ENCODE measurements around the gene FOXP4.

FOXP4 gene

DNA sequence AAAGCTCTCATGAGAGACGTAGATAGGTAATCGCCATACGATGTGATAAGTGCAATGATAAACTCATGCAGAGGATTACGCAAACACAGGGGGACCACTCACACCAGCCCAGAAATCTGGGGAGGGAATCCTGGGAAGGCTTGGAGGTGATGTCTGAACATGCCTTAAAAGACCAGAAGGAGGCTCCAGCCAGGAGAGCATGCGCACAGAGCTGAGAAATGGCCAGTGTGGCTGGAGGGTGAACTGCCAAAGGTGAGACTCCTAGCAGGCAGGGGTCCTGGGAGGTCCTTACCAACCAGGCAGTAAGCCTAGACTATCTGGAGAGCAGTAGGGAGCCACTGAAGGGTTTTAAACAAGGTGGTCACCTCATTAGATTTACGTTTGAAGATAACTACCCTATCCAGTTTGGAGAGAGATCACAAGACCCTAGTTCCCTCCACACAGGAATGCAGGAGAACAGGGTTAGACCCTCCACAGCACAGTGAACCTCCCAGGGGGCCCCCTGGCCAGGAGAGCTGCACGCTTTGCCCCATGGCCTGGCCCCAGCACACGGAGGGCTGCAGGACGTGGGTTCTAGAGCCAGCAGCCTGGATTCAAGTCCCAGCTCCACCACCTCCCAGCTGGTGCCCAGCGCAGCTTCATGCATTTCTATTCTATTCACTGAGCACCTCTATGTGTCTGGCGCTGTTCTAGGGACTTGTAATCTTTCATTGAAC is 105.2 kb downstream of the FOXP4 start:
- H3K27me3 Mint-ChIP-seq = peaks cover 3% of the 10 kb centered on the region
- no peak overlapping the region for H3K4me3 Mint-ChIP-seq
- H3K36me3 Mint-ChIP-seq = no peaks in the 10 kb centered on the region
- no peaks in the 10 kb centered on the region for H3K9me3 Mint-ChIP-seq
- no peaks in the 10 kb centered on the region for H3K4me1 Mint-ChIP-seq
- H3K27ac Mint-ChIP-seq = no peak overlapping the region

Data from activated naive CD4-positive, alpha-beta T cell treated with anti-CD3 and anti-CD28 coated beads, Interleukin-2, amount 50 U/mL, for 24 hours (primary cell).